ENCODE measurements around the gene ACOT11.

DNA sequence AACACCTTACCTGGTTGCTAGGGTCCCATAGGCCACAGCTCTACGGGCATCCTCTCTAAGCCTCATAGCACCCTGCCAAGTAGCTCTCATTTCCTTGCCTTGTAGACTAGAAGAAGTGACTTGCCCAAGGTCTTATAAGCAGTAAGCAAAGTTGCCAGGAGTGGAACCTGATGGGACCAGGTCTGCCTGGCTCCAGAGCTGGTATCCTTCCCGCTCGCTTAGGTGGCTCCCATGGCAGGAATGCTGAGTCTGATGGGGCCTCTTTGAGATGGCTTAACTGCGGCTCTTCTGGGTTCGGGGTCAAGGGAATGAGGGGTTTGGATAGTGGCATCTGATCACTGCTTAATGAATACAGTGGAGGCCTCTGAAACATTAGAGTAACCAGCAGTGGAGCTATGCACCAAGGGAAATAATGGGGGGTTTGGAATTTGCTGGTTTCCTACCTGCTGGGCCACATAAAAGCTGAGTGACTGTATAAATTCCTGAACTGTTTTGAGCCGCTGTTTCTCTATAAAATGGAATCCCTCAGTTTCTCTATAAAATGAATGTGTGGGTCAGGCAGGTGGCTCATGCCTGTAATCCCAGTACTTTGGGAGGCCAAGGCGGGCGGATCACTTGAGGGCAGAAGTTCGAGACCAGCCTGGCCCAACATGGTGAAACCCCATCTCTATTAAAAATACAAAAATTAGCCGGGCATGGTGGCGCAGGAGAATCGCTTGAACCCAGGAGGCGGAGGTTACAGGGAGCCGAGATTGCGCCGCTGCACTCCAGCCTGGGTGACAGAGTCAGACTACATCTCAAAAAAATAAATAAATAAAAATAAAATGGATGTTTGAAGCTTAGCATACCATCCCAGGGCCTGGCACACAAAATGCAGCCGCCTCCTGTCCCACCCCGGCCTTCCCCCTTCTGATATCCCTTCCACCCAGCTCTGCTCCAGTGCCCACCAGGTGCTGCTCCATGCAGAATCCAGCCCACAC, 62.9 kb downstream of the ACOT11 start:
- TF ChIP-seq, protein P1, sequence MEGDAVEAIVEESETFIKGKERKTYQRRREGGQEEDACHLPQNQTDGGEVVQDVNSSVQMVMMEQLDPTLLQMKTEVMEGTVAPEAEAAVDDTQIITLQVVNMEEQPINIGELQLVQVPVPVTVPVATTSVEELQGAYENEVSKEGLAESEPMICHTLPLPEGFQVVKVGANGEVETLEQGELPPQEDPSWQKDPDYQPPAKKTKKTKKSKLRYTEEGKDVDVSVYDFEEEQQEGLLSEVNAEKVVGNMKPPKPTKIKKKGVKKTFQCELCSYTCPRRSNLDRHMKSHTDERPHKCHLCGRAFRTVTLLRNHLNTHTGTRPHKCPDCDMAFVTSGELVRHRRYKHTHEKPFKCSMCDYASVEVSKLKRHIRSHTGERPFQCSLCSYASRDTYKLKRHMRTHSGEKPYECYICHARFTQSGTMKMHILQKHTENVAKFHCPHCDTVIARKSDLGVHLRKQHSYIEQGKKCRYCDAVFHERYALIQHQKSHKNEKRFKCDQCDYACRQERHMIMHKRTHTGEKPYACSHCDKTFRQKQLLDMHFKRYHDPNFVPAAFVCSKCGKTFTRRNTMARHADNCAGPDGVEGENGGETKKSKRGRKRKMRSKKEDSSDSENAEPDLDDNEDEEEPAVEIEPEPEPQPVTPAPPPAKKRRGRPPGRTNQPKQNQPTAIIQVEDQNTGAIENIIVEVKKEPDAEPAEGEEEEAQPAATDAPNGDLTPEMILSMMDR (conservative IDR thresholded peaks at IDR 0.05), result no peak
- no peak for TF ChIP-seq EZH2 (IDR thresholded peaks at IDR 0.05; ENCODE audit: low read depth)

Measured in PC-9 (cell line).